HCEC 1CT (cell line): Measurements from ENCODE around the gene HES3.

Experiments
- DNase-seq: peaks from one replicate; pipeline ENCODE4 v3.0.0-alpha.2; 2017

The HES3 gene

DNA sequence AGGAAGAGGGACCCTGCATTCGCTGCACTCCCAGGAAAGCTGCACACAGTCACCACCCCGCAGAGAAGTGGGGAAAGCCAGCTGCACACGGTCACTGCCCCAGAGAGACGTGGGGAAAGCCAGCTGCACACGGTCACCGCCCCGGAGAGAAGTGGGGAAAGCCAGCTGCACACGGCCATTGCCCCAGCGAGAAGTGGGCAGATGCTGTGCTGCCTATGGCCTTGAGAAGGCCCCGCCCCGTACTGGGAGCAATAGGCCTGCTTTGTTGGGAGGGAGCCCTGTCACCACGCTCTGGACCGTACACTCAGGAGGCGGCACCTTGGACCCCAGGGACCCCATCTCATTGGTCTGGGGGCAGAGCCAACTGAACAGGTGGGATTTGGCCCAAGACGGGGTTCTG lies 21.2 kb downstream of the HES3 start:
- no peak for DNase-seq

DNA sequence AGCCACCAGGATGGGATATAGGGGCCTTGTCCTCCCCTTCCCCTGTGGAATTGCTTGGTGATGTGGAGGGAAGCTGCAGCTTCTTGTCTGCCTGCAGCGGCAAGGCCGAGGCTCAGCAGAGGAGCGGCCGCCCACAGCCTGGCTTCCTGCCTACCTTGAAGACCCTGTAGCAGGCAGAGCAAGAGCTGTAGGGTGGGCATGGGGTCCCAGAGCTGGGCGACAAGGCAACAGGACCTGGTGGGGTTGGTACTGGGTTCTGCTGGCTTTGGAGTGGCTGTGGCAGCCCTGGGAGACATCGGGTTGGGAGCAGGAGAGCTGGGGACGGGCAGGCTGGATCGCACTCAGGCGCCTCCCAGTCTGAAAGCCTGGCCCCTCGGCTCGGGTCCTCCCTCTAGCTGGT lies 22.7 kb downstream of the HES3 start:
- no peak for DNase-seq

DNA sequence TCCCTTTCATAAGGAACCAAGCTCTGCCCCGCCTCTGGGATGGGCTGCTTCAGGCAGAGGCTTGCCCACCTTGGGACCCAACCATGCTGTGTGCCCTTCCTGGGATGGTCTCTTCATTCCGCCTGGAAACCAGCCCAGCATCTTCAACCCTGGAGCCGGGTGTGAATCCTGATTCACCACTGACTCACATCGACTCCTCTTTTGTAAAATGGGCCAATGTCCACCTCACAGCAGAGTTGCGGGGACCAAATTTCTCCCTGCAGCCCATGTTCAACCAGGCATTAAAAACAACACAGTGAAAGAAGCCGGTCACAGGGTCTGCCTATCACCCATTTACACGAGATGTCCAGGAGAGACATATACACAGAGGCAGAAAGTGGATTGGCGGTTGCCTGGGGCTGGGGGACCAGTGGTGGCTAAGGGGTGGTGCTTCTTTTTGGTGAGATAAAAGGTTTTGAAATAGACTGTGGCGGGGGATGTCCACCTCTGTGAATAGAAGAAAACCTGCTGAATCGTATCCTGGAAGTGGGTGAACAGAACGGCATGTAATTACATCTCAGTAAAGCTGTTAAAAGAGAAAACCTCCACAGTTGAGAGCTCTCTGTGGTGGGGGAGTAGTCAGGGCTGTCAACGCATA lies 23.8 kb downstream of the HES3 start:
- DNase-seq = no peak

DNA sequence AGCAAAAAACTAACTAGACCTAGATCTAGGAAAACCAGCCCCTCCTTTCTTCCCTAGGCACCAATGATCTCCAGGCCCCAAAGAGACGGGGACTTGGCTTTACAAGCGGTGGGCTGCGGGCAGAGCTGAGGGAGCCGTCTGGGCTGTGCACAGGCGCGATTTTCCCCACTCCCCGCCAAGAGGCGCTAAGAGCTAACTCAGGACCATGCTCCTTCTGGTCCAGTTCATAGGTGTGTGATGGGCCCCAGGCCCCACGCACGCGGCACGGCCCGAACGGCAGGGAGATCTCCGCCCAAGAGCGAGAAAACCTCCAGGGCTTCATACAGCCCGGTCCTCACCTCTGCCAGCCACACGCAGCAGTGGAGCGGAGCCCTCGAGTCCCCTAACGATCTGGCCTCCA lies 24.4 kb downstream of the HES3 start:
- no peak for DNase-seq

DNA sequence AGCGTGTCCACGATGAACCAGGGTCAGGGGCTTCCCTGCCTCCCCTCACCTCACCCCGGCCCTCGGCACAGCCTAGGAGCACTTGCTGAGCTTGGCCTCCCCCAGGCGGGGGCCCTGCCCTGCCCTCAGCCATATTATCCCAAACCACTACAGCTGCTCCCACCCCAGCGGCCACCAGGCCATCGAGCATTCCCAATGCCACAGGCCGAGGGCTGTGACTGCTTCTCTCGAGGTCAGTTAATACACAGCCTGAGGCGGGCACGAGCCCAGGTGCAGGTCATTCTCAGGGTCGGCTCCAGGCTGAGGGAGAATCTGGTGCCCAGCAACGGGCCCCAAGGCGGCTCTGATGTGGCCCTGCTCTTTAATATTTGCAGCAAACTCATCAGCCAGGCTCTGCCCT lies 25.3 kb downstream of the HES3 start:
- DNase-seq = no peak

DNA sequence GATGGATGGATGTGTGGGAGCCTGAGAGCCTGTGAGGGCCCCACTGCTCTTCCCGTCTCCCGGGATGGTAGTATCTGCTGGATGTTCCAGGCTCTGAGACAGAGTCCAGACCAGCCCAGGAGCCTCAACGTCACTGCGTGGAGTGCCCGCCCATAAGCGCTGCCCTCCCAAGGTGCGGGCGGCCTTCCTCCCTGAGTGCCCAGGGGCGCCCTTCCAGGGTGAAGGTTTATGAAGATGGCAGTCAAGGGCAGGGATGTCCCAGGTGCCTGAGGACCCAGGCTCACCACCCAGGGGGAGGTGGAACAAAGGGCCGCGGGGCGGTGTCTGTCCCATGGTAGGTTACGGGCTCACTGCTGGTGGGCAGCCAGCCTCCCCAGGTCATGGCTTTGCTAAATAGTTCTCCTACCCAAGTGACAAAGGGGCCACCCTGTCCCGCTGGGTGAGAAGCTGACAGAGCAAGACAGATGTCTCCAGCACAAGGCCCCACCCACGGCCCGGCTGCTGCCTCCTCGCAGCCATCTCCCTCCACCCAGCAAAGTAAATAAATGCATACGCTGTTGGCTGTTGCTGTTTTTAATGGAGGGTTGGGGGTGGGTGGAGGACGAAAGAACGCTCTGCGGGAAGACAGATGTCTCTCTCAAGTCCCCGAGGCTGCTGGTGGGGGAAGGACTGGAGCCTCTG lies 25.9 kb downstream of the HES3 start:
- DNase-seq = no peak

DNA sequence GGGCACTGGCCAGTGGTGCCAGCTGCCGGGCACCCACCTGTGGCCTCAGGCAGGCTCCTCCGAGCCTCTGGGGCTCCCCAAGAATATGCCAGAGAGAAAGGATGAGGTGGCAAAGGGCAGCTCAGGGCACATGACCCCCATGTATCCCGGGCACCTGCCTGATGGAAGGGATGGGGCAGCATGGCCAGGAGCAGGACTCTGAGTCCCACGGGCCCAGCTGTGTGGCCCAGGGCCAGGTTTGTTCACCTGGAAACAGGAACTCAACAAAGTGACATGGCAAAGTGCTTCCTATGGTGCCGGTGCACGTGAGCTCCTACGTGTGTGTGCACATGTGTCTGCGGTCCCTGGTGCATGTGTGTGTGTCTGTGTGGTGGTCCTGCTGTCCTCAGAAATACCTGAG lies 26.4 kb downstream of the HES3 start:
- no peak for DNase-seq

DNA sequence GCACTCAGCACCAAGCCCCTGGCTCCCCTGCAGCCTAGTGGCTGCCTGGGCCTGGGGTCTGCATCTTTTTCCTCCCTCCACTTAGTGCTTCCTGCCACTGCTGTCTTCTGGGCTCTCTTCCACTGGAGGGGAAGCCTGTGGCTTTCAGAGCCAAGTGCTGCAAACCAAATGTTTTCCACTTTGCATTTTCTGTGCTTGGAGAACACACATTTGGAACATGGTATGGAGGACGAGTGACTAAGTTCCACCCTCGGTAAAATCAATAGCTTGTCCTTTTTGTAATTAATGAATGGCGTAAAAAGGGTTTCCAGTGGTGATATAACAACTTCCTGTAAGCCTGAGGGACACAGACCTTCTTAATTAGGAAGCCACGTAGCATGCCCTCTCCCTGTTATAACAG lies 27.0 kb downstream of the HES3 start:
- DNase-seq = no peak

DNA sequence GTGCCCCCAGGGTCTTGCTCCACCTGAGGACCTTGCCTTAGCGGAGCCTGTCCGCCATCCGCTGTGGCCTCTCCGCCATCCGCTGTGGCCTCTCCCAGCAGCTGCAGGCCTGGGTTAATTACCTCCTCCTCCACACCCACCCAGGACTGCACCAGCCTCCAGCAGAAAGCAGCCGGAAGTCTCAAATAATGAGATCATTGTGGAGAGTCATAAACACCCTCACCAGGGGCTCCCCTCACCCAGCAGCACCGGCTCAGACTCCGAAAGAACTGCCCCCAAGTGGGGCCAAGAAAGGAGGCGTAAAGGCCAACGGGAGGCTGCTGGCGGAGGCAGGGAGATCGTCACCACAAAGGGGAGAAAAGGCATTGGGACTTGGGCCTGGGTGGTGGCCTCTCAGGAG lies 27.6 kb downstream of the HES3 start:
- DNase-seq = no peak

DNA sequence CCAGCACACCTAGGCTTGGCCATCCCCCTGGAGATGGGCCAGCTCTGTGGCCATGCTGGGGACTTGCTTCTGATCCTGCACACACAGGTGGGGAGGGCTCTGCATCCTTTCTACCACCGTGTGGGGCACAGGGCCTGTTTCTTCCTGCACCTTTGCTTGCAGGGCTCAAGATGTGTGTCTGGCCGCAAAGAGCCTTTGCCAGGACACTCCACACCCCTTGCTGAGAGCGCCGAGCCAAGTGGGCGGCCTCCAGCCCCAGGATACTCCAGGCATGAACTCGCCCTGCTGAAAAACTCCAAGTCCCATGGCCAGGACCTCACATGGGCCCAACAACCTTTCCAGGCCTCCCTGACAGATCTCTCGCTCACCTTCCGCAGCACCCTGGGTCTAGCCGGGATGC lies 28.5 kb downstream of the HES3 start:
- no peak for DNase-seq

DNA sequence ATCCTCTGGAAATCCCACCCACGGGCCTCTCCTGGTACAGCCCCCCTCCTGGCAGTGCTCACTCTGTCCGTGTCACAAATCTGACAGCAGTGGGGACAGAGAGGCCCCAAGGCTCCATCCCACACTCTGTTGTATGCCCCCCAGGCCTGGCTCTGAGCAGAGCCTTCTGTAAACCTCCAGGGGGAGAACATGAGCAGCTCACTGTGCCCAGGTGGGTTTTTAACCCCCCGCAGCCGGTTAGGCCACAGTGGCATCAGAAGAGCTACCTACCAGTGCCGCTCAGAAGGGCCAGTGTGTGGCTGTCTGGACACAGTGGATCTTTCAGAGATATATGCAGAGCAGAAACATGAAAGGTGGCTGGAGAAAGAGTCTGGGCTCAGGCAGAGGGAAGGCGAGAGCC lies 28.9 kb downstream of the HES3 start:
- DNase-seq = no peak

DNA sequence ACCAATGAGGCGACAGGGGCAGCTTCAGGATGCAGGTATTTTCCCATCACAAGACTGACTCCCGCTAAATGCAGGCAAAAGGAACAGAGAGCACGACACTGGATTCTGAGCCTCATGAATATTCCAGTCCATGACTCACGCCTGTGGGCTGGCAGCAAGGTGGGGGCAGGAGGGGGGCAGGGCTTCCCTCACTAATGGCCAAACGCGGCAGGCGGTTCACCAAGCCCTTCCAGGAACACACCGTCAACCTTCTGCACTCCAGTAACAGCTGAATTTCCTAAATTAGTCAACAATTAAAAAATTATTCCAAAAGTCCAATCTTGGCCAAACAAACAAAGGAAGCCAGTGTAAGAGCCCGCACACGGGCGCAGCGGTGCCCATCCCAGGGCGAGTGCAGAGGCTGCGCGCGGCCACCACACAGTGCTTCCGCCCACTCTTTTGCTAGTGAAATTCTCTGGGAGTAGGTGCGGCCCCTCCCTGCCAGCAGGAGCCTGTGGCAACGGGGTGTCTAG lies 29.5 kb downstream of the HES3 start:
- peak; percentile 20 for DNase-seq

DNA sequence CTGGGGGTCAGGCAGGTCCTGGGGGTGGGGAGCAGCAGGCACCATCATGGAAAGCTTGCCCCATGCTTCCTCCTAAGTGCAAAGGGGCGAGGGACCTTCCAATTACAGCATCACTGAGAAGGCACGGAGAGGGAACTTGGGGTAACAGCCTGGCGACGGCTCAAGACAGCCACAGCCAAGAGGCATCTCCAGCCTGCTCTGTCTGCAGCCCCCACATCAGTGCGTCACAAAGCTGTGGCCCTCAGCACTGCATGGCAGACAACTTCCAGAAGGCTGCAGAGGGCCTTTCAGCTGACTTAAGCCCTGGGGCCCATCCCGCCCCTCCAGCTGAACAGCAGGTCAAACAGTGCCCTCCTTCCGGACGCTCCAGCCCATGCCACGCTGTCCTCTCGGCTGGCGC lies 30.1 kb downstream of the HES3 start:
- no peak for DNase-seq

DNA sequence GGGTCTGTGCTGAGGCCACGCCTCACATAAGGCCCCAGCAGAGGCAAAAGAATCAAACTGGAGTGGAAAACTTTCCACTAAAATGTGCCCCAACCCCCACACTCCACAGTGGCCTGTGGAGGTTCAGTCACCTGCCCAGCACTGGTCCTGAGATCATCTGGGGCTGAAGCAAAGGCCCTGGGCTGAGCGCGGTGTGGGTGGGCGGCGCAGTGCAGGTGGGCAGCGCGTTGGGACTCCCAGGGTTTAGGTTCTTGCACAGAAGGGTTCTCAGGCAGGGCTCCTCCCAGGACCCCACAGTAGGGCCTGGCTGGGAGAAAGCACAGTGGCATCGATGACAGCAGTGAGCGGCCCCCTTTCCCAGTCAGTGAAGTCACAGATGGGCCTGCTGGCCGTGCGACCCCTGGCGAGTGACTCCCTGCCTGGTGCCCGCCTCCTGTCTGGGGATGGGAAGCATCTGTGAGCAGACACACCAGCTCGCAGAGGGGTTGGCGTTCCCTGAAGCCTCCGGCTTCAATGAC lies 30.7 kb downstream of the HES3 start:
- DNase-seq = no peak

DNA sequence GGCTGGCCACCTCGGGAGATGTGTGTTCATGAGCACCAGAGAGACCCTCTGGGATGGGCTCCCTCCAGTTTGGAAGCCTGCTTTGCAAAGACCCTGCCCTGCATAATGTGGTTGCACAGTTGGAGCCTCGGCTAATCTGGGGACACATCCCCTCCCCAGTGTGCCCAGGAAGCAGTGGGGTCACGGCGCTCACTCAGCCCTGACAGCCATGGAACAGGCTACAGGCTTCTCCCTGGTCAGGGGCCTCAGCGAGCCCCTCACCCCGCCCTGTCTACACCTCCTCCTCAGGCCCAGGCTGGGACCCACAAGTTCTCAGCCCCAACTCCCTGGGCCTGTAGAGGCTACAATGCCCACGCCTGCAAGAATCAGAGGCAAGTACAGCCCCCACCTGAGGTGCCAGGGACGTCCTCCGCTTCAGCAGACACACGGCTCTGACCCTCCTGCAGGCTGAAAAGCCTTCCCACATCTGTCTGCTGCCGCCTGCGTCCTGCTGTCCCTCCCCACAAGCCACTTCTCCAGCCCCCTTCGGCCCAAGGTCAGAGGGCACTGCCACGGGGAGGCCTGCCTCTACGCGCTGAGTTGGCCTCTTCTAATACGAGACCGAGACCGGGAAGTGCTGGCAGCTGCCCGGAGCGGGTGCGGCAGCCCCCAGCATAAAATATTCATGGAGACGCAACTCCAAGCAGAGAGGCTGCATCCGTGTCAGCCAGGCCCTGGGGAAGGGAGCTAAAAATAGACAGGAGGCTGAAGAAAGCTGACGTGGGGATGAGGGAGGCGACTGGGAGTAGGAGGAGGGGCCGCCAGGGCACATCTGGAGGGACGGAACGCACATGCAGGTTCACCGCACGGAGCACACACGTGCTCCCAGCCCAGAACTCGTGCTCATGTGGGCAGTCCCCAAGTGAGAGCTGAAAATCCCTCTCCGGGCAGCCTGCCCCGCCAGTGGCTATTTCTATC lies 32.1 kb downstream of the HES3 start:
- DNase-seq = peak; percentile 40

DNA sequence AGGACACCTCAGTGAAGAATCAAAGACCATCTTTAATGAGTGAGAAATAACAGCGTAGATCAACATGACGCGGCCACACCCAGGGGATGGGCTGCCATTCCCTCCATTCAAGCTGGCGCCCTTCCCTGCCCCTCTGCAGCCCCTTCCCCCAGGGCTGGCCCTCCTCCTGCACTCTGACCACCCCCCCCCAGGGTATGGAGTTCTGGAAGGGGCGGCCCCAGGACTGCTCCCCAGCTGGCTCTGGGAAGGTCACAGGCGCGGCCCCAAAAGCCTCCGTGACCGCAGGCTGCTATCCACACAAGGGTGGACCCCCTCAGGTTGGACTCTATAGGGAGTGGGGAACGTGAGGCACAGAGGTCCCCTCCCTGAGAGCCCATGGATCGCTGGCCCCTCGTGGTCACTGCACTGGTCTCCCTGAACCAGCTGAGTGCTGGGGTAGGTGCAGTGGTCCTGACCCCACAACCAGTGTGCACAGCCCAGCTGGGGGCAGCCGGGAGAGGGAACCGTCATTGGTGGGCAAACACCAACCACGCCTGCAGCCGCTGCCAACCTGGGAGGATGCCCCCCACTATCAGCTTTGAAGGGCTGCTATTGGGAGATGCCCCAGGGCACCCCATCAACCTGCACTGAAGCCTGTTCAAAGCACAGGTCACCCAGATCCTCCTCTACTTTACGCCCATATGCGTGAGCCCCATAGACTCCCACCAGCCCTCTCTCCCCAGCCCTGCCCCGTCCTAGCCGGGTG lies 33.0 kb downstream of the HES3 start:
- DNase-seq = no peak

DNA sequence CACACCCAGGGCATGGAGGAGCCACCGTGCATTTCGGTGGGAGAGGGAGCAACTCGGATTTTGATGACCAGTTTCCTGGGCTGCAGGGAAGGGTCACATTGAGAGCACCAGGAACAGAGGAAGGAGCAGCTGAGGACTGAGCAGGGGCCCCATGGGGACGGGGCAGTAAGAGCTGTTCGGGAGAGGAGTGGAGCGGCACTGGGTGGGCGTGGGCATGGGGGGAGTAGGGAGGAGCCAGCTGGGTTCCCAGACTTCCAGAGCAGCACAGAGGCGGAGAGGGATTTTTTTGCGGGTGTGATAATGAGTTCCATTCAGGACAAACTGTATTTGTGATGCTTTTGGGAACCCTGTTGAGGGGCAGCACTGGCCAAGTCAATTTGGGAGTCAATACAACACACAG lies 34.3 kb downstream of the HES3 start:
- no peak for DNase-seq

DNA sequence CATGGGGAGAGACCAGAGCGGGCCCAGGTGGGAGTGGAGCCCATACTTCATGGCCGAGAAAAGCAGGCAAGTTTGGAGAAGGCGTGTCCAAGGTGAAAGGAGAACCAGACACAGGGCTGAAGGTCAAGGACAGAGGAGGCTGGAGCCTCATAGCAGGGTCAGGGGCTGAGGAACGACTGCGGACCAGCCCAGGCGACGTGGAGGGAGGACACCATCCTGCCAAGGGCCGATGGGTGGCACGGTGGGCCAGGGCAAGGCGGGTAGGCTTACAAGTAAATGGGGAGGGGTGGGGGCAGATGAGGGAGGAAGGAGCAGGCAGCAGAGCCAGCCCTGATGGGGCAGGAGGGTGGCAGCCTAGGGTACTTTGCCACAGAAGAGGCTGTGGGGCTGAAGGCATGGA lies 35.1 kb downstream of the HES3 start:
- DNase-seq = no peak

DNA sequence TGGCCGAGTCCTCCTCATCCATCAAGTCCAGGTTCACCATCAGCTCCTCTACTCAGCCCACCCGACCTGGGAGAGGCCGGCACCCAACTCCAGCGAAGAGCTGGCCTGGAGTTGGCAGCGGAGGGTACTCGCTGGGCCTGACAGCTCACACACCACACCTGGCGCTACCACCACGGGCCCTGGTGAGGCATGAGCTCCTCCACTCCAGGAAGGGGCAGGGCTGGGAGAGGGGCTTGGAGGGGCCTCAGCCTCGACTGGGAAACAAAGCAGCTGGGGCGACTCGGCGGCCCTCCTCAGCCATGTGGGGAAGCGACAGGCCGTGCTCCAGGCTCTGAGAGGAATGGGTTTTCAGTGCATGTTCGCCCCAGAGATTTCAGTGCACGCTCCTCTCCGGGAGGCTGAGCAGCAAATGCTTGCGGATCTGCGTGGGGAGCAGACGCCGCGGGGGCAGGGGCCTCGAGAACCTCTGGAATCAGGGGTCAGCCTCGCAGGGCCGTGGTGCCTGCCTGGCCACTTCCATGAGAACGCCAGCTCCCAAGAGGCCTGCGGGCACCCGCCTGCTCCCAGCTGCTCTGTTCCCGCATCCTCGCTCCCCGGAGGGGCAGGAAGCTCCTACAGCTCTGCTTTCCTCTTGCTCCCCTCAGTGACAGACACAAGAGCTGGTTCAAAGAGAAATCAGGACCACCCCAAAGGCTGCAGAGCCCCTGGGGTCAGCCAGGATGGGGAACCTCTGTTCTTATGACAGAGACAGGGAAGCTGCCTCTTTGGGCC lies 35.8 kb downstream of the HES3 start:
- no peak for DNase-seq

DNA sequence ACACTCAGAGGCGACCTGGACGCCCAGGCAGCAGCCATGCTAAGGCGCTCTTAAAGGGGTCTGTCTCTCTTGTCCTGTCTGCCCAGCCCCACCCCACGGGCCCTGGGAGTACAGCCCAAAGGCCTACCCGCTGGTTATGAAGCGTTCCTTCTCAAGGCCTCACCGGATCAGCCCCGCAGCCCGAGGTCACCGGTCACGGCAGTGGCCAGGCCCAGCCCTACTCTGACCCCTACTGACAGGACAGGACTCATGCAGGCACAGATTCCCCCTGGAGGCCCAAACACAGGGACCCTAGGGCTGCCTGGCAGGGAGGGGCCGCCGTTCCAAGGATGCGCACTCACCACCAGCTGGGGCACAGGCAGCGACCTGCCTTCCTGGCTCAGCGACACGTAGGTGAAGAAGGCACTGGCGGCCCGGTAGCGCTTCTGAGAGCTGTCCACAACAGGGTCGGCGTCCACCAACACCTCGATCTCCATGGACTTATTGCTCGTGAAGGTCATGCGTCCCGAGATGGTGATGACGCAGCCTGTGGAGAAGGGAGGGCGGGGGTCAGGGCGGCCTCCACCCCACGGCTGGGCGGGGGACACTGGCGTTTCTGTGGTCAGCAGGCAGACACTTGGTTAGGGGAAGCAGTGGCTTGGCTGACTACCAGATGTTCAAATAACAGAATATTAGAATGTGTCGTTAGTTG lies 36.9 kb downstream of the HES3 start:
- no peak for DNase-seq
